ENCODE measurements around the gene IGFL1.
"Not testable (repeated sequence)": the region's sequence is repeated elsewhere in the genome, so short reads cannot be mapped to it uniquely, and the experiment has no call there.

Gene IGFL1

GRCh38 chr19:46270521-46271256 lies 41.1 kb downstream of the IGFL1 start:
- in situ Hi-C loops (cut with MboI; ENCODE audit: low sequenced_read_pairs, unreplicated experiment), result no loop called here
- TF ChIP-seq CTCF (IDR thresholded peaks at IDR 0.05; ENCODE audit: borderline replicate concordance, control extremely low read depth, extremely low read depth, insufficient read depth, missing control alignments), result no peak
- no peak for DNase-seq (ENCODE audit: low spot score)

GRCh38 chr19:46271481-46272197 lies 42.1 kb downstream of the IGFL1 start:
- no peak for TF ChIP-seq CTCF (IDR thresholded peaks at IDR 0.05; ENCODE audit: borderline replicate concordance, control extremely low read depth, extremely low read depth, insufficient read depth, missing control alignments)
- DNase-seq (ENCODE audit: low spot score), result no peak
- in situ Hi-C loops (cut with MboI; ENCODE audit: low sequenced_read_pairs, unreplicated experiment), result no loop called here

- DNase-seq (ENCODE audit: low spot score); in situ Hi-C loops (cut with MboI; ENCODE audit: low sequenced_read_pairs, unreplicated experiment): not testable (repeated sequence)
Measured at GRCh38 chr19:46273931-46274330, 44.4 kb downstream of the IGFL1 start.

- DNase-seq (ENCODE audit: low spot score), result no peak
- in situ Hi-C loops (cut with MboI; ENCODE audit: low sequenced_read_pairs, unreplicated experiment), result no loop called here
- TF ChIP-seq CTCF (IDR thresholded peaks at IDR 0.05; ENCODE audit: borderline replicate concordance, control extremely low read depth, extremely low read depth, insufficient read depth, missing control alignments), result no peak
Measured at GRCh38 chr19:46279177-46279576, 49.6 kb downstream of the IGFL1 start.
